ENCODE measurements around the gene PIK3CG. TPM values are rescaled to one million over a fixed set of nuclear protein-coding genes. Genes with fewer than 3 reads are reported as not detected.

The PIK3CG gene
- total RNA-seq, 1 donor from 2014 or later, result 5.3 TPM

- DNase-seq (ENCODE audit: low spot score), result peak; percentile 64
Measured at GRCh38 chr7:106858618-106859532, 6.2 kb upstream of the PIK3CG start.

GRCh38 chr7:106862317-106863089, 2.6 kb upstream of the PIK3CG start:
- DNase-seq (ENCODE audit: low spot score), result no peak

GRCh38 chr7:106863274-106863997, 1.6 kb upstream of the PIK3CG start:
- DNase-seq (ENCODE audit: low spot score), result no peak

GRCh38 chr7:106864298-106865081, 592 bp upstream of the PIK3CG start:
- DNase-seq (ENCODE audit: low spot score), result no peak

GRCh38 chr7:106866298-106867281, 1.5 kb downstream of the PIK3CG start:
- no peak for DNase-seq (ENCODE audit: low spot score)

GRCh38 chr7:106867641-106868351, 2.7 kb downstream of the PIK3CG start:
- no peak for DNase-seq (ENCODE audit: low spot score)

- no peak for DNase-seq (ENCODE audit: low spot score)
Measured at GRCh38 chr7:106868364-106868763, 3.3 kb downstream of the PIK3CG start.

- DNase-seq (ENCODE audit: low spot score), result no peak
Measured at GRCh38 chr7:106869954-106870353, 4.9 kb downstream of the PIK3CG start.

GRCh38 chr7:106870528-106870927, 5.4 kb downstream of the PIK3CG start:
- no peak for DNase-seq (ENCODE audit: low spot score)

- DNase-seq (ENCODE audit: low spot score), result no peak
Measured at GRCh38 chr7:106870983-106871410, 5.9 kb downstream of the PIK3CG start.

GRCh38 chr7:106871793-106872571, 6.9 kb downstream of the PIK3CG start:
- no peak for DNase-seq (ENCODE audit: low spot score)

GRCh38 chr7:106872763-106873162, 7.7 kb downstream of the PIK3CG start:
- no peak for DNase-seq (ENCODE audit: low spot score)

- no peak for DNase-seq (ENCODE audit: low spot score)
Measured at GRCh38 chr7:106874076-106874475, 9.0 kb downstream of the PIK3CG start.

- DNase-seq (ENCODE audit: low spot score), result no peak
Measured at GRCh38 chr7:106875508-106875907, 10.4 kb downstream of the PIK3CG start.

GRCh38 chr7:106878748-106879439, 13.8 kb downstream of the PIK3CG start:
- DNase-seq (ENCODE audit: low spot score), result no peak

GRCh38 chr7:106881984-106882383, 16.9 kb downstream of the PIK3CG start:
- no peak for DNase-seq (ENCODE audit: low spot score)

GRCh38 chr7:106883456-106884026, 18.5 kb downstream of the PIK3CG start:
- no peak for DNase-seq (ENCODE audit: low spot score)

- DNase-seq (ENCODE audit: low spot score), result no peak
Measured at GRCh38 chr7:106885652-106886051, 20.6 kb downstream of the PIK3CG start.
